ENCODE data around the gene PDIA5.

The PDIA5 gene

DNA sequence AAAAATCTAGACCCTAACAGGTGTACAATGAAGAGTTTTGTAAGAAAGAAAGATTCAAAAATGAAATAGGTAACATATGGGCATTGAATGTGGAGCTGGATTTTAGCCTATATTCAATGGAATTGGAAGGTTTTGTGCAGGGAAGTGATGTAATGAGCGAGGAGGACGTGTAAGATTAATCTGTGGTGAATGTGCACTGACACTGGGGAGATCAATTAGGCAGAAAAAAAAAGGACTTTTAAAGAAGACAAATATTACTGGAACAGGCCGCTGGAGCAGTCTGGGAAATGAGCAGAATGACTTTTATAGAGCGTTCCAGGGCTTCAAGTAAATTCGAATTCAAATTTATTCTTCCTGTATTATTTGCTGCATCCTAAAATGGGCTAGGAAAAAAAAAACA is 55.2 kb downstream of the PDIA5 start:
- no peak for DNase-seq

DNA sequence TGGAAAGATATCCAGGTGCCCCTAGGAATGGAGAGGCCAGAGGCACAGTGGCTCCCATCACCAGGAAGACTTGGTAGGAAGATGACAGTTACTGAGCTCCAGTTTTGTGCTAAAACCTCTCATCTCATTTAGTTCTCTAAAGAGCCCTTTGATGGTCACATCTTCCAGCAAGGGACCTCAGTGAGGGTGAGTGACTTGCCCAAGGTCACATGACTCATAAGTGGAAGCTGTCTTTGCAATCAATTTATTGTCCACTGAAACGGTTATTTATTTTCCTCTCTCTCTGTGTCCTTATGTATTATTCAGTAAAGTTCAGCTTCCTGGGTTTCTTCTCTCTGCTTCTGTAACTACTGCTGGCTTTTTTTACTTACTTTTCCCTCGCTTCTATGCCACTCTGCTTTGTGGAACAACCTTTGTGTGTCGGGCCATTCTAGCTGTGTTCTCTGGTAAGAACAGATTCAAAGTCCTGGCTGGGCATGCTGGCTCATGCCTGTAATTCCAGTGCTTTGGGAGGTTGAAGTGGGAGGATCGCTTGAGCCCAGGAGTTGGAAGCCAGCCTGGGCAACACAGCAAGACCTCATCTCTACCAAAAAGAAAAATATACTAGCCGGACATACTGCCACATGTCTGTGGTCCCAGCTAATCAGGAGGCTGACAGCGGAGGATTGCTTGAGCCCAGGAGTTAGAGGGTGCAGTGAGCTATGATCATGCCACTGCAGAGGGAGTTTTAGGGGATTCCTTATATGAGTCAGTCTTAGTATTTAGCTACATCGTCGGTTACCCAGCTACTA is 55.9 kb downstream of the PDIA5 start:
- DNase-seq: no peak

- no peak for DNase-seq
These were observed 57.1 kb downstream of the PDIA5 start for GRCh38 chr3:123123716-123124616.

GRCh38 chr3:123124971-123125370 is 58.1 kb downstream of the PDIA5 start:
- no peak for DNase-seq

GRCh38 chr3:123126031-123126430 is 59.2 kb downstream of the PDIA5 start:
- no peak for DNase-seq

- no peak for DNase-seq
These were observed 59.8 kb downstream of the PDIA5 start for GRCh38 chr3:123126653-123127052.

GRCh38 chr3:123129092-123129491 is 62.3 kb downstream of the PDIA5 start:
- no peak for DNase-seq

DNA sequence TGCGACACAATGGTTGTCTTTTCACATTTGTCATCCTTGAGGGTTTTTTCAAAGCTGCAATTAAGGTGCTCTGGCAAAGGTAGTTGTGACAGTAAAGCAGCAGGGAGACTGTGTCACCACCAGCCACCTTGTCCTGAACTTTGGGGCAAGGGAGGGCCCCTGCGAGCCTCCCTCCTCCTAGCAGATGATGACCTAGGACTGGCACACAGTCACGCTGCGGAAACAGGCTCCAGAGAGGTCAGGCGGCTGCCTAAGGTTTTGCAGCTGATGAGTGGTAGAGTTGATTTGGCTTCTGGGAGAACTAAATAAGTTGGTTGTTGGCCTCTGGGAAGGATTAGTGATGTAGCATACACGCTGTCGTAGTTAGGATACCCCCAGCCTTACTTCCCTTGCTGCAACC is 62.7 kb downstream of the PDIA5 start:
- DNase-seq: no peak

DNA sequence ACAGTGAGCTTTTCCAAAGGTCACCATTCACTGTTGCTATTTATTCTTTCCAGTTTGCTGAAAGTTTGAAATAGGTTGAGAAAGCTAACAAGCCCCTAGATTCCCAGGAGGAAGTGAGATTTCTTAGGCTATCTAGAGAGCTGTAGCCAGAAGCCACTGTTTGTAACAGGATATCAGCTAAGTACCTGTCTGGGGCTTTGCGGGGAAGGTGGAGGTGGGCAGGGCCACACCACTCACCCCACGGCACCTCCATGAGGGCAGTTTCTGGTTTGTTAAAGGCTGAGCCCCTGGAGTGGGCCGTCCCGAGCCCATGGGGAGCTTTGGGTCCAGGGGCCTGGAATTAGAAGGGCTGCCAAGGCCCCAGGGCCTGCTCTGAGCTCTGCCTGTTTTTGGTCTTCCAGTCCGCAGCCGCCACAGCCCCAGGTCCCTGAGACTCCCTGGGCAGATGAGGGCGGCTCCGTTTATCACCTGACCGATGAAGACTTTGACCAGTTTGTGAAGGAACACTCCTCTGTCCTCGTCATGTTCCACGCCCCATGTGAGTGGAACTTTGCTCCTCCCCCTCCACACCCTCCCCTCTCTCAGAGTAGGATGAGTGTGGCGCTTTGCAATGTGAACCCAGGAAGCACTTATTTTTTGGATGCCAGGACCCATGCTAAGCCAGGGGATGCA is 63.4 kb downstream of the PDIA5 start:
- no peak for DNase-seq

GRCh38 chr3:123134671-123135070 is 67.8 kb downstream of the PDIA5 start:
- no peak for DNase-seq

DNA sequence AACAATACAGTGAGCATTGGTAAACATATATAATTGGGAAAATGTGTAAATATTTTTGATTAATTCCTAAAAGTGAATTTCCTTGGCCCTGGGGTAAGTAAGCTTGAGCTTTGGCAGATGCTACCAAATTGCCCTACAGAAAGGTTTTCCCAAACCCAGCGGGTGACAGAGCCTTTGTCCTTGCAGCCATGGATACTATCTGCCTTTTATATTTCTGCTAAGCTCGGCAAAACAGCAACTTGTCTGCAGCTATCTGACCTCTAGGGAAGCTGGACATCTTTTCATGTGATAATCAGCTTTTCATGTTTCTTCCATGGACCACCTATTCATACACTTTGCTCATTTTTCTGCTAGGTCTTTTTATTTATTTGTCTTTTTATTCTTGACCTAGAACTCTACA is 70.2 kb downstream of the PDIA5 start:
- DNase-seq: no peak

DNA sequence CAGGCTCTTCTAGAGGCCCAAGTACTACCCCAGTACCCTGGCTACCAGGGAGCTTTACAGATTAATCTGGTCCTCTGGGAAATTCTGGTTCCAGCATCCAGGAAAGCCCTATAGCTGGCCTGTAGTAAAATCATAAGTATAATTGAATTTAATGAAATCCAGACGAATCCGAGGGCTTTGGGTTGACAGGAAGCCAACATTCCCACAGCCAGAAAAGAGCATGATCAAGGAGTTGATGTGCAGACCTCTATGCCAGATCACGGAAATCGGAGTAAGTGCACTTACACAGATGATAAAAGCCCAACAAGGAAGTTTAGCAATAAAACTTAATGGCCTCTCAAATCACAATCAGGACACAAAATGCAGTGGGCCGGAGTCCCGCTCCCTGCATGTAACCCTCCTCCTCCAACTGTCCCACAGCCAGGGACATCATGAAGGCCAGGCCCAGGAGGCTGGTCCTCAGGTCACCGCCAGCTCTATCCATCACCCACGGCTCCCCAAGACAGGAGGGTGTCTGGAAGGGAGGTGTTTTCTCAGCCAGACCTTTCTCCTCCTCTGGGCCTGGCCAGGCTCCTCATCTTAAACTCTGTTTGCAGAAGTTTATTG is 72.1 kb downstream of the PDIA5 start:
- no peak for DNase-seq

DNA sequence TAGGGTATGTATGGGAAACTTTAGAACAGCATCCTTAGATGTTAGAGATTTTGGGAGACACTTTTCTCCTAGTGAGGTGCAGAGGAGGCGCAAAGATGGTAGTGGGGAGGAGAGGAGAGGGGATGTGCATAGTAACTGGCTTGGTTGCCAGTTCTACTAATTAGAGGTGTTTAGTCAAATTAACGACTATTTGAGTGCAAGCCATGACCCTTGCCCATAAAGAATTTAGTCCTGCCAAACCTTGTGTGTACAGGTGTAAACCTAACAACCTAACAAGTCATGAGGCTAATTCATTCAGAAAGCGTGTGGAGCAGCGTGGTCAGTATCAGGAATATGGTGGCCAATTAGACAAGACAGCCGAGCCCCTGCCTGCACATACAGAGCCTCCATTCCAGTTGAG is 72.7 kb downstream of the PDIA5 start:
- no peak for DNase-seq

- DNase-seq: no peak
These were observed 73.7 kb downstream of the PDIA5 start for GRCh38 chr3:123140550-123140949.

DNA sequence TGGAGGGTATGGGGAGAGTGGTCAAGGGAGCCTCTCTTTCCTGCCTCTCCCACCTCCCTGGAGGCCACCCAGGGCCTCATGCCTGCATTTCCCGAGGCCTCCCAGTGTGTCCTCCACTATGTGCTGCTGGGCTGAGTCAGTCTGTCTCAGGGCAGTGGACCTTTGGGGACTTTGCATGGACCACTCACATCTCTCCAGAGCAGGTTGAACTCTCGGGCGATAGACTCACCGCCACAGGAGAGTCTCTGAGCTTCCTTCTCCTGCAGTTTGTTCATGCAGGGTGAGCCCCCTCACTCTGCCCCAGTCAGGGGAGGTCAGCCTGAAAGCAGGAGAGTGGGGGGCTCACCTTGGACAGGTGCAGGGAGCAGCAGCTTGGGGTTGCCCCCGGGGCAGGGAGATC is 74.5 kb downstream of the PDIA5 start:
- DNase-seq: no peak

GRCh38 chr3:123143669-123144411 is 77.0 kb downstream of the PDIA5 start:
- no peak for DNase-seq

GRCh38 chr3:123147754-123148535 is 81.1 kb downstream of the PDIA5 start:
- no peak for DNase-seq

DNA sequence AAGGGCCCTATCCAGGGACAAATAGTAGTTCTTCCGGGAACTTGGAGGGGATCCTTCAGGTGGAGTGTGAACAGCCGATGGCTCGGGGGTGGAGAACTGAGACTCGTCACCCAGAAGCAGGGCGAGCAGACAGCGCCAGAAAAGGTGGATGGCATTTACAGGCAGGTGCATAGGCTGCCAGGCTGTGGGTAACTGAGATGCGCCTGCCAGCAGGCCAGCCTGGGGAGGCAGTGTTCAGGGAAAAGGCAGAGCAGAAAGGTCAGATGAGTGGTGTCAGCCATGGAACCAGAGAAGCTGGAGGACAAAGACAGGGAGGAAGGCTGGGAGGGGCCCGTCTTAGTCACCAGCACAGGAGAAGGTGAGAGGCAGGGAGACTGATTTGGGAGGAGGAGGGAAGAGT is 81.9 kb downstream of the PDIA5 start:
- no peak for DNase-seq

DNA sequence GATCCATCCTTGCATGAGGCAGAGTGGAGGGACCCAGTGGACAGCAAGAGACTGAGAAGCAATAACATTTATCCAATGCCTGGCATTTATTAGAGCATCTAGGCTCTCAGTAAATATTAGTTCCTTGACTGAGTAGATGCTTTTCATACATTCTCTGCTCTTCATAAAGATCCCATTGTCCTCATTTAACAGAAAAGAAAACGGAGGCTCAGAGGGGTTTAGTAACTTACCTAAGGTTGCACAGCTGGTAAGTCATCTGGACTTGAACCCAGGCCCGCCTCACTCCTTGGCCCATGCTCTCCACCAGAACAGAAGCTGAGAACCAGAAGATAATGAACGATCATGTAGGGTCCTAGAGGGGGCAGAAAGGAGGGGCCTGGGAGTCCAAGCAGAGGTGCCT is 82.7 kb downstream of the PDIA5 start:
- DNase-seq: no peak

- no peak for DNase-seq
These were observed 83.8 kb downstream of the PDIA5 start for GRCh38 chr3:123150449-123151215.

DNA sequence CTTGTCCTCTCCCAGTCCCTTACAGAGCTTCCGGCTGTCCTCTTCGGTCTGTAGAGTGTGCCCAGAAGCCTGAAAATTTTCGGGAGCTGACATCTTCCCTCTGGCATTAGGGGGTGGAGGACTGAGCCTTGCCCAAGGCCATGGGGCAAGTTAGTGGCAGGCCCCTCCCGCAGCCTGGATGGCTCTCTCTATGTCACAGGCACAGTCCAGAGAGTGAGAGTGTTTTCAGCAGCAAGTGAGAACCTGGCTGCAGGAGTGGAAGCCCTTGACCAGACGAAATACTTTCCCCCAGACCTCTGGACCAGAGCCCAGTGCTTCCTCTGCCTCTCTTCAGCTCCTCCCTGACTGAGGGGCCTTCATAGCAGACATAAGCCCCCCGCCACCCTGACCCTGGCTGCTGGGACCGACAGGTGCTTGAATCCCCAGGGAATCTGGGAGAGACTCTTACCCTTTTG is 84.5 kb downstream of the PDIA5 start:
- no peak for DNase-seq

All from activated CD4-positive, alpha-beta T cell treated with anti-CD3 and anti-CD28 coated beads, Interleukin-10, Interleukin-2, amounts not matched to agents 100 ng/mL and 50 ng/mL, durations not matched to agents 16 hours and 8 hours (primary cell).